ENCODE results near the gene CRB2. TPM values are rescaled to one million over a fixed set of nuclear protein-coding genes. Genes with fewer than 3 reads are reported as not detected.
A peak's percentile ranks its signal among the peaks of the same experiment; 100 is the strongest.

The CRB2 gene
- total RNA-seq, 1 experiment from 2014 or later, result 3.6 TPM

GRCh38 chr9:123378025-123378424 lies 22.0 kb downstream of the CRB2 start:
- Mint-ChIP-seq H3K27me3 (ENCODE audit: low read depth) (peaks cover 7% of the 10 kb centered on the region), H3K27ac (peak overlapping the region in 1 of 3 experiments; percentile 3; a peak in 2 of 7 replicates), H3K9me3 (no peaks in the 10 kb centered on the region), H3K4me3 (no peak overlapping the region), H3K4me1 (peaks cover 13 to 23% of the 10 kb centered on the region in 2 experiments), H3K36me3 (ENCODE audit: insufficient read depth in 1 of 3, low read depth in 3 of 3) (peaks cover 0 to 5% (median 4%) of the 10 kb centered on the region in 3 experiments; a peak in 1 of 7 replicates)
- no peak overlapping the region for H2BK12ac ChIP-seq (ENCODE audit: insufficient read length, low read depth, low read length)
- no CpG with 5 or more reads among the region's 10 CpGs for WGBS (ENCODE audit: extremely low coverage, insufficient read length, low lambda C conversion rate)
- H4K8ac ChIP-seq (replicated peaks; ENCODE audit: insufficient read length, low read depth, low read length), result no peak overlapping the region
- no peak overlapping the region for H3K23ac ChIP-seq (ENCODE audit: insufficient read length, low read depth, low read length)
- H2AFZ ChIP-seq (ENCODE audit: low read length), result no peak overlapping the region
- H3K79me1 ChIP-seq (ENCODE audit: insufficient read depth, low read depth, low read length, poor library complexity, severe bottlenecking), result no peaks in the 10 kb centered on the region
- DNase-seq, result no peak
- no peaks in the 10 kb centered on the region for H4K20me1 ChIP-seq (ENCODE audit: control insufficient read depth, insufficient read depth, insufficient read length)
- no peak overlapping the region for H4K91ac ChIP-seq (ENCODE audit: insufficient read length, low read depth, low read length)
- no peak overlapping the region for H2AK5ac ChIP-seq (ENCODE audit: insufficient read length, low read length)
- no peak overlapping the region for H2BK15ac ChIP-seq (ENCODE audit: low read depth, low read length)
- H3K79me2 ChIP-seq (ENCODE audit: insufficient read depth, low read length), result no peaks in the 10 kb centered on the region
- H2BK20ac ChIP-seq (ENCODE audit: low read depth, low read length, poor library complexity, severe bottlenecking), result no peak overlapping the region
- H3K23me2 ChIP-seq (ENCODE audit: insufficient read length, low read depth, low read length, poor library complexity, severe bottlenecking), result no peaks in the 10 kb centered on the region
- no peak overlapping the region for H3K27ac ChIP-seq (ENCODE audit: insufficient read length, low read depth, low read length)
- H2BK5ac ChIP-seq (ENCODE audit: insufficient read length, low read length), result no peak overlapping the region
- H3K4me2 ChIP-seq (ENCODE audit: insufficient read depth, insufficient read length, low read length), result no peak overlapping the region
- H3K9ac ChIP-seq (ENCODE audit: extremely low read depth, insufficient read length, low read length), result no peak overlapping the region
- H3K4me1 ChIP-seq (ENCODE audit: insufficient read depth, low read length), result no peaks in the 10 kb centered on the region
- no peak for TF ChIP-seq CTCF (conservative IDR thresholded peaks at IDR 0.05)
- H3K27me3 ChIP-seq (ENCODE audit: insufficient read depth, low read length), result no peaks in the 10 kb centered on the region; the same call in 1 of the 2 replicates
- H3K9me3 ChIP-seq (ENCODE audit: control insufficient read depth, low read depth, low read length), result no peaks in the 10 kb centered on the region
- no peak overlapping the region for H4K5ac ChIP-seq (ENCODE audit: insufficient read length, low read depth, low read length)
- no peak overlapping the region for H3T11ph ChIP-seq (ENCODE audit: low read length)
- no peak overlapping the region for H3K18ac ChIP-seq (ENCODE audit: insufficient read length, low read depth, low read length)
- no peak overlapping the region for H3K4ac ChIP-seq (ENCODE audit: low read depth, low read length)
- no peak overlapping the region for H3K14ac ChIP-seq (ENCODE audit: insufficient read depth, low read length)
- H3K56ac ChIP-seq (ENCODE audit: insufficient read length, low read depth, low read length), result no peak overlapping the region
- no peak overlapping the region for H2BK120ac ChIP-seq (ENCODE audit: low read depth, low read length, poor library complexity, severe bottlenecking)

All from H9 (cell line).